AG08396 (cell line): ENCODE data around the gene NRXN3.
"Not testable (repeated sequence)": the region's sequence is repeated elsewhere in the genome, so short reads cannot be mapped to it uniquely, and the experiment has no call there.

Experiments used
- DNase-seq: peaks from one replicate; pipeline ENCODE4 v3.0.0; 2012; ENCODE audit warnings: low spot score, mixed read lengths

The NRXN3 gene

DNA sequence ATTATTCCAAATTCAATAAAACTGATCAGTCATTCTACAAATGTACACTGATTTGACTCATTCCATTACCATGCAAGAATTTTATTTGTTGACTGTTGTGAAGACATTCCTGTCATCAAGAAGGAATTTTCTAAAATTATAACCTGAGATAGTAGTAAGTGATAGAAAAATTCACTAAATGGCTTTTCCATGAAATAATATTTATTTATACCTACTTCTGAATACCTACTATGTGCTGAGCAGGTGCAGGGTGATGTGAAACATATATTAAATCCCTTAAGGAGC, 841.7 kb downstream of the NRXN3 start:
- DNase-seq, result peak; percentile 13

DNA sequence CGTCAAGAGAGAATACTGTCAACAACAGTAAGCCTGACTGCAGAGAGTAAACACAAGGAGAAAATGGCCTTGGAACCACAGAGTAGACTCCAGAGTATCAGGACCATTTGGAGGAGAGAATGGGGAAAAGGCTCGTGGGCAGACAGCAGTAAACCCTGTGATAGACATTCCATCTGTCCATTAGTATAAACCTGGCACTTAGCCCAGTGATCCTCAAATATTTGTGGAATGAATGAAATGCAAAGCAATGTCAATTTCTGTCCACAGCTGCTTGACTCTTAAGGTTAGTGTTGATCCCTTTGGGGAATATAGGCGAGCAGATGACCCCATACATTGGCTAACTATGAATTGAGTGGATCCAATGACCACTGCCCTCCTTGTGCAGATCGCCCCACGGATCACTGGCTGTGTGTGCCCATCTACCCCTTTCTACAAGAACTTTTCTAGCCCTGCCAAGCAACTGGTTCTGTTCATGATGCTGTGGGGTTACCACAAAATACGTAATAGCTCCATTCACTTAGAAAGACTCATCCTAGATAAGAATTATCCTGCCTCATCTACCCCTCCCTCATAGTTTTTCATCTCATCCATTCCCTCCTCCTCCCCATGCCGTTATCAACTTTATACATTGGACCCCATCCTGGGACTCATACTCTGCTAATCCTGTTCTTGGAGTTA, 846.8 kb downstream of the NRXN3 start:
- DNase-seq, result peak; percentile 68

DNA sequence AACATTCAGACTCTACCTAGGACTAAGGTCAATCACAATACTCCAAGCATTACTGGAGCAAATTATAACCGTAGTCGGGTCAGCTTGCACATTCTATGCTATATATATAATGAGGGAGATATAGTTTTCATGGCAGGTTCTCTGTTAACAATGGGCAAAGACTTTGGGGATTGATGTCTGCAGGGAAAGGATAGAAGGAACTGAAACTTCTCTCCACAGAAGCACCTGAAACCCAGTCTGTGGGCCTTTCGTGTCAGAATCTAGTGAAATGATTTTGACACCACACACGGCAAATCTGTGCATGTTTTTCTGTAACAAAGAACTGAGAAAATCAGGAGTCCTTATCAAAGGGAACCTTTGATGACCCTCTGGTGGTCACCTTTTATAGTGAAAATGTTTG, 847.4 kb downstream of the NRXN3 start:
- DNase-seq, result no peak

DNA sequence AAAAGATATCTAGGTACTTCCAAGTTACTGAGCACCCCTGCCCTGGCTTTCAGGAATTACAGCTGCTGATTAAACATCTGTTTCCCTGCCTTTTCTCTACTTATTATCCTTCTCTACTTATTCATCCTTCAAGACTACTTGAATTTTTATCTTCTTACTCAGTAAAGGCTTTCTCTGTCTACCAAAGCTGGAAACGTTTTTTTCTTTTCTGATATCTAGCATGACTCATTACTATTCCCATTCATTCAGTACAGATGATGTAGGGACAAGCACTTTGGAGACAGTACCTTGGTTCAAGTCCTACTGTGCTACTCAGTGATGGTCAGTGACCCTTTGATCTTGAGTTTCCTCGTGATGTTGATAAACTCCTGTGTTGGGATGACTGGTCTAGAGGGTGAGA, 848.7 kb downstream of the NRXN3 start:
- peak; percentile 45 for DNase-seq

DNA sequence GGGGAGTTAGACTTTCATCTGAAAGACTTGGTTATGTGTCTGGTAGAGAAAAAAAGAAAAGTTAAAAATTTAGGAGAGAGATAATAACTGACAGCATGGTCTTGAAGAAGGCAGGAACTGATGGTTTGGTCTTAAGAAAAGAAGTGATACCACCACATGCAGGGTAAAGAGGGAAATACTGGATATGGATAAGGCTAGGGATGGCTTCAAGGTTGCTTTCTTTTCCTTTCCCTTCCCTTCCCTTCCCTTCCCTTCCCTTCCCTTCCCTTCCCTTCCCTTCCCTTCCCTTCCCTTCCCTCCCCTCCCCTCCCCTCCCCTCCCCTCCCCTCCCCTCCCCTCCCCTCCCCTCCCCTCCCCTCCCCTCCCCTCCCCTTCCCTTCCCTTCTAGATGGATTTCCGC, 849.7 kb downstream of the NRXN3 start:
- DNase-seq, result not testable (repeated sequence)

DNA sequence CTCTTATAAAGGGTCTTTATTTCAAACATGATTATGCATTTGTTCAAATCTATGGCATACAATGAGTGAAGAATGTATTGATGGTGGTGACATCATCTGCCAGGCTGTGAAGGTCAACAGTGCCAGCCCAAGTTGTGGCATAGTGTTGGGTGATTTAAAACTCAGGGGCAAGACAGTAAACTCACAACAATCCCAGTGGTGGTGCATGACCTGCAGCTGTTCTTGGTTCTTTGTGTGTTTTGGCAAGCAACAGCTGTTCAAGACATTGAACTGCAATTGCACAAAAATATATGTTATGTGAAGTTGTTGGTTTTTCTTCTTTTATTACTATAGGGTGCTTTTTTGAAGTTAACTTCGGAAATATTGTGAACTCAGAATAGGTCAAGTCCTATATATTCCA, 851.6 kb downstream of the NRXN3 start:
- DNase-seq, result no peak

- DNase-seq, result no peak
Measured at GRCh38 chr14:79027138-79027537, 857.0 kb downstream of the NRXN3 start.

DNA sequence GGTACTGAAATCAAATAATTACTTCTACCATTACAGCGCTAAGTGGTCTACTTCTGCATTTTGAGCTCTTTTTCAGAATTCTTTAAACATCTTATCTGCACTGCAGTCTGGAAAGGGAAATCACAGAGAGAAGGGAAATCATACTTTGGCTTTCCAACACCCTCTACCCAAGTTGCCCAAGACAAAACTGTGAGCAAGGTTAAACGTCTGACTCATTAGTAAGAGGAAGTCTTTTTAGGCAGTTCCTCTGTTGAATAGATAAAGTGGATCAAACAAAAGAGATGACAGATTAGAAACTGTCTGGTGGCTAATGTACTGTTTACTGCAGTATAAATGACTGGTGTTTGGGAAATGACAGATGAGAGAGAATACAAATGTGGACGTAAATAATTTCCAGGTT, 858.1 kb downstream of the NRXN3 start:
- no peak for DNase-seq

DNA sequence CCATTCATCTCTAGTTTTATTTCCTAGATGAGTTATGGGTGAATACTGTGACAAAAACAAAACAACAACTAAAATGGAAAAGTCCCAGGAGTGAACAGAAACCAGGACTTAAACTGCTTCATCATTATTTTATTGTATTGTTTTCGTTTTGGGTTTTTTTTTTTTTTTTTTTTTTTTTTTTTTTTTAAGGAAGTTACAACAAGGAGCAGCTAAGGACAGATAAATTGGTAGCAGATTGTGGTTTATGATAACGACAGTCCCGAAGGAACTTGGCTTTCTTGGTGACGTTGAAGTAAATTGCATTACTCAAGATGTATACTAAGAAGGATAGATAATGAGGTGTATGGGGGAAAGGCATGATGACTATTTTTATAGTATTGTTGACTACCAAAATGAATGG, 866.3 kb downstream of the NRXN3 start:
- no peak for DNase-seq

GRCh38 chr14:79037106-79037505, 866.9 kb downstream of the NRXN3 start:
- DNase-seq, result no peak

DNA sequence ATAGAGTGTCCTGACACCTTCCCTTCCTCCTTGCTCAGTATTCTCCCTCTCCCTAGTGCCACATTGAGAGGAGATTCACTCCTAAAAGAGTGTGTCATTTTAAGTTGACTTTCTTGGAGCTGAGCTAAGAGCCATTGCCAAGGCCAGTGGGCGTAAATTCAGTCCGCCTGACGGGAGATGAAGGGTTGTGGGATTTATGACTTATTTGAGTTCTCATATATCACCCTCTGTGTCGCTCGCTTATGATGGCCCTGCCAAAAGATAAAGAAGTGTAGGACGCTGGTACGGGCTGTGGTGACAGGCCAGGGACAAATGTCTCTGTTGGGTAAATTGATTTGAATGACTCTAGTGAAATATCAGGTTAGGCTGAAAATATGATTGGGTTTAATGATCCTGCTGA, 867.4 kb downstream of the NRXN3 start:
- DNase-seq, result no peak

- DNase-seq, result no peak
Measured at GRCh38 chr14:79040790-79041189, 870.6 kb downstream of the NRXN3 start.

- no peak for DNase-seq
Measured at GRCh38 chr14:79043194-79043889, 873.2 kb downstream of the NRXN3 start.

DNA sequence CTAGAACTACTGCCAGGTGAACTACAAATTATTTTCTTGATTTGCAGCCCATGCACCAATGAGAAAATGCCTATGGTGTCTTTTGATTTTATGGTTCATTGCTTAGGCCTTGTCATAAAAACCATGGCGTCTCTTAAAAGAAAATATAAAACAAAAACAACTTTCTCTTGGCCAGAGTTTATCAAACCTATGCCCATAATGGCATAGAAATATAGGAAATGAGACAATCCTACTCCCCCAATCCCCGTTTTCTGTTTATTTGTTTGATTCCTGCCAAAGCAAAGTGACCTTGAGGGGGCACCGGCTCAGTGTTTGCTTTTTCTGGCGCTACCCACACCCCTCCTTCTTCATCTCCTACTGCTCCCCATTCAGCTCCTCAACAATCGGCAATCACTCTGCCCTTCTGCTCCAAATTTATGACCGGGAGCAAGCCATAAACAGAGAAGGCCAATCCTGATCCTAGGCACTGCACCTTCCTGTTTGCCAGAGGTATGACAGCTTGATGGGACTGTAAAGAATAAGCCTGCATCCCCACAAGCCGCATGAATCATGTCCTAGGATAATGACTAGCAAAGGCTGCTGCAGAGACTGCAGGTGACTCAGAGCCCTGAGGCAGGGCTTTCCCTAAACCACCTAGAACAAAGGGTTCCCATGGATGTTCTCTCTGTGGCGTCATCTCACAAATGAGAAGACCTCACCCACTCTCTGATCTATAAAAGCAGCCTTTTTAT, 874.9 kb downstream of the NRXN3 start:
- DNase-seq, result peak; percentile 8

GRCh38 chr14:79050787-79051727, 880.9 kb downstream of the NRXN3 start:
- no peak for DNase-seq

DNA sequence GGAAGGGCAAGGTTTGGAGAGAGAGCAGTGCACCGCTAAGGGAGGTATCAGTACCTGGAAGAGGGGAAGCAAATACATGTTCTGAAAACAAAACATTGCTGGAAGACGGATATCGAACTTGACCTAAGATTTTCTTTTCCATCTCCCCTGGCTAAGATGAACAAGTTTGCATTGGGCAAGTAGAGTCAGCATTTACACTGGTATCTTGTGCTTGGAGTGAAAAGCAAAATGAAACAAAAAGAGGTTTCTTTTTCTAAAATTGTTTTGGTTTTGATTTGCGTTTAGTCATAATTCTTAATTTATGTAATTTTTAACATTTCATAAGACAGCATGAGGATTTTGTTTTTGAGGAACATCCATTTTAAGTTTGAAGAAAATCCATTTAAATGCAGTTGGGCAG, 881.6 kb downstream of the NRXN3 start:
- no peak for DNase-seq

- DNase-seq, result peak; percentile 28
Measured at GRCh38 chr14:79056879-79057278, 886.7 kb downstream of the NRXN3 start.

GRCh38 chr14:79057333-79057732, 887.2 kb downstream of the NRXN3 start:
- no peak for DNase-seq

- no peak for DNase-seq
Measured at GRCh38 chr14:79062226-79062625, 892.1 kb downstream of the NRXN3 start.

- DNase-seq, result no peak
Measured at GRCh38 chr14:79064214-79064613, 894.0 kb downstream of the NRXN3 start.

DNA sequence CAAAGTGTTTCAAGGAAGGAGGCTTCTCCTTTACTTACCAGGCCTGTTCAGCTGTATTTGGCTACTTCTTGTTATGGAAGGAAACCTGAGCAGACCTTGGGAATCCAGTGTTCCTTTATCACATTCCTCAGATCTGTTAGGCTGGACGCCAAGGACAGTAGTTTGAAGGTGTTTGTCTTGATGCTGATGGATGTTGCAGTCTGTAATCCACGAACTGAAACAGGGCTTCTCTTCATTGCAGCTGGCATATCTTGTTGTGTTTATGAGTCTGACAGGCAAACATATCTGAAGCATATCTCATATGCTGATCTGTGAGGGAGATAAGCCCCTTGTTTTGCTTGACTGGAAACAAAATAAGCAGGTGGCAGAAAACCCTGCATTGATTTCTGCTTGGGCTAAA, 904.3 kb downstream of the NRXN3 start:
- no peak for DNase-seq

DNA sequence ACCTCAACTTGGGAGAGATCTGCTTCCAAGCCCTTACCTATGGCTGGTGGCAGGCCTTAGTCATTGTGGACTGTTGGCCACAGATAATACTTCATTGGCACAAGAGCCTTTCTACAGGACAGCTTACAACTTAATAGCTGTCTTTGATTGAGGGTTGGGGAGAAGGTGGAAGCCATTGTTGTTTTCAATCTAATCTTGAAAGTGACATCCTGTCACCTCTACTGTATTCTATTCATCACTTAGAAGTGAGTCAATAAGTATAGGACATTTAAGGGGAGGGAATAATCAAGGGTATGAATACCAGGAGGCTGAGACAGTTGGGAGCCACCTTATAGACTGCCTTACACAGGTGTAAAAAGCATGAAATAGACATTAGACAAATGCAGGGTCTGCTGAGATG, 906.3 kb downstream of the NRXN3 start:
- DNase-seq, result no peak
